COLO668 (cell line): ENCODE data around the gene KIF4B.
"Not testable (repeated sequence)": the region's sequence is repeated elsewhere in the genome, so short reads cannot be mapped to it uniquely, and the experiment has no call there.

ENCODE experiments used
- DNase-seq: peaks from one replicate; lab custom pipeline; 2025; ENCODE audit not compliant: unreplicated experiment; lab: John Stamatoyannopoulos, UW

Gene KIF4B

GRCh38 chr5:155013526-155013925 is at the start of gene KIF4B:
Gene KIF4B, plus strand, starts transcription at chr5:155013755. Its CDS starts 105 bp downstream, at chr5:155013860.
- DNase-seq = no peak

- no peak for DNase-seq
Observed at GRCh38 chr5:154966081-154966841, 47.3 kb upstream of the KIF4B start.

GRCh38 chr5:154966874-154967273 is 46.7 kb upstream of the KIF4B start:
- DNase-seq = no peak

GRCh38 chr5:154967421-154968024 is 46.0 kb upstream of the KIF4B start:
- DNase-seq = no peak

GRCh38 chr5:154968953-154969352 is 44.6 kb upstream of the KIF4B start:
- no peak for DNase-seq

GRCh38 chr5:154970759-154971158 is 42.8 kb upstream of the KIF4B start:
- no peak for DNase-seq

- no peak for DNase-seq
Observed at GRCh38 chr5:154971501-154971900, 42.1 kb upstream of the KIF4B start.

GRCh38 chr5:154972476-154973080 is 41.0 kb upstream of the KIF4B start:
- peak; percentile 7 for DNase-seq

GRCh38 chr5:154976082-154976481 is 37.5 kb upstream of the KIF4B start:
- not testable (repeated sequence) for DNase-seq

GRCh38 chr5:154977409-154977808 is 36.1 kb upstream of the KIF4B start:
- no peak for DNase-seq

- DNase-seq = not testable (repeated sequence)
Observed at GRCh38 chr5:154978294-154978693, 35.3 kb upstream of the KIF4B start.

GRCh38 chr5:154984946-154985516 is 28.5 kb upstream of the KIF4B start:
- no peak for DNase-seq

GRCh38 chr5:154986151-154986550 is 27.4 kb upstream of the KIF4B start:
- no peak for DNase-seq

- no peak for DNase-seq
Observed at GRCh38 chr5:154989626-154990025, 23.9 kb upstream of the KIF4B start.

- DNase-seq = no peak
Observed at GRCh38 chr5:154993461-154993860, 20.1 kb upstream of the KIF4B start.

- DNase-seq = no peak
Observed at GRCh38 chr5:154995679-154996078, 17.9 kb upstream of the KIF4B start.

GRCh38 chr5:154997746-154998145 is 15.8 kb upstream of the KIF4B start:
- no peak for DNase-seq

- no peak for DNase-seq
Observed at GRCh38 chr5:154999865-155000264, 13.7 kb upstream of the KIF4B start.

- DNase-seq = no peak
Observed at GRCh38 chr5:155001523-155001922, 12.0 kb upstream of the KIF4B start.

- not testable (repeated sequence) for DNase-seq
Observed at GRCh38 chr5:155002722-155003121, 10.8 kb upstream of the KIF4B start.

- DNase-seq = peak; percentile 1
Observed at GRCh38 chr5:155004138-155004744, 9.3 kb upstream of the KIF4B start.
